Activated CD4-positive, alpha-beta T cell treated with anti-CD3 and anti-CD28 coated beads, Interleukin-2, Interleukin-6, amounts not matched to agents 100 ng/mL and 50 ng/mL, durations not matched to agents 16 hours and 8 hours (primary cell): ENCODE measurements around the gene TEX55.
"Not testable (repeated sequence)": the region's sequence is repeated elsewhere in the genome, so short reads cannot be mapped to it uniquely, and the experiment has no call there.

ENCODE experiments used
- DNase-seq: peaks from one replicate; pipeline ENCODE4 v3.0.0-alpha.2; 2020

TEX55 gene

GRCh38 chr3:119145500-119146167, at the start of gene TEX55:
Gene TEX55, plus strand, starts transcription at chr3:119146165. Its CDS starts 25 bp downstream, at chr3:119146190.
- DNase-seq, result peak; percentile 23

GRCh38 chr3:119098003-119098402, 48.0 kb upstream of the TEX55 start:
- DNase-seq, result no peak

DNA sequence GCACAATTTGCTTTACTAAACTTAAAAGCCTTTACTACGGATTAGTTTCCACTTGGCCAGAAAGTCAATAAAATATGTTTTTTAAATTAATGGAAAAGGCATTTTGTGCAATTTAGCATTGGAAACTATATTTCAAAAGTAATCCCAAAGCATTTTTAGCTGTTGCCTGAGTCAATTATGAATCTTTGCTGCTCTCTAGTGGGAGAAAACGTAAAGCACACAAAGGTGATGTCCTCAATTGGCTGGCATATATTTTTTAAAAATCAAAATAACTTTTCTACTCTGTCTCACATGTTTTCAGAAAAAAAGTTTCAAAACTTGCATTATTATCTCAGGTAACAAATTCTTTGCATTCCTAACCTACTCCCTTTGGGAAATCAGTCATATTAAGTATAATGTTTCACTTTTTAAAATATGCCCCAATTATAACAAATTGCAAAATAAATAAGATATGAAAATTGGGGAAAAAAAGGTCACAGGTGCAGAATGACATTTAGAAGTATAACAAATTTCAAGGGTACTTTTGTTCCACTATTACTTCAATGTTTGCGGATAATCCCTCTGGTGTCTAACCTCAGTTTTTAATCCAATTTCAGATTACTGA, 47.2 kb upstream of the TEX55 start:
- DNase-seq, result peak; percentile 55

GRCh38 chr3:119099785-119100184, 46.2 kb upstream of the TEX55 start:
- no peak for DNase-seq

GRCh38 chr3:119104031-119104430, 41.9 kb upstream of the TEX55 start:
- DNase-seq, result no peak

GRCh38 chr3:119118330-119118729, 27.6 kb upstream of the TEX55 start:
- DNase-seq, result not testable (repeated sequence)

DNA sequence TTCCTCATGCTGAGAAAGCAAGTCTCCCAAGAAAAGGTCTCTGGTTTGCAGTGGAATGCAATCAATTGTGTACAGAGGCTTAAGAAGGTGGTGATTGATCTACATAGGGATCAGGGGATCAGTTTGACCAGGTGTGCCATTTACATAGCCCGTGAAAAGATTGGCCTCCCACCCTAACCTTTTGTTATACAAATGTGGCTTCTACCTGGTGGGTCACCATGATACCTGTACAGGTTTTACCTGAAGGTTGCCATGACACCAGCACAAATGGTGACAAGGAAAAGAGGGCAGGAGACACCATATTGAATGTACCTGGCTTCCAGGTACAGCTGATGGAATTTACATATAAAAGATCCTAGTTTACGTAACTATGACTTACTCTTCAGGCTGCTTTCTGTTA, 25.5 kb upstream of the TEX55 start:
- no peak for DNase-seq

GRCh38 chr3:119122350-119122749, 23.6 kb upstream of the TEX55 start:
- no peak for DNase-seq

GRCh38 chr3:119125342-119125741, 20.6 kb upstream of the TEX55 start:
- no peak for DNase-seq

GRCh38 chr3:119125742-119126504, 20.0 kb upstream of the TEX55 start:
- no peak for DNase-seq

DNA sequence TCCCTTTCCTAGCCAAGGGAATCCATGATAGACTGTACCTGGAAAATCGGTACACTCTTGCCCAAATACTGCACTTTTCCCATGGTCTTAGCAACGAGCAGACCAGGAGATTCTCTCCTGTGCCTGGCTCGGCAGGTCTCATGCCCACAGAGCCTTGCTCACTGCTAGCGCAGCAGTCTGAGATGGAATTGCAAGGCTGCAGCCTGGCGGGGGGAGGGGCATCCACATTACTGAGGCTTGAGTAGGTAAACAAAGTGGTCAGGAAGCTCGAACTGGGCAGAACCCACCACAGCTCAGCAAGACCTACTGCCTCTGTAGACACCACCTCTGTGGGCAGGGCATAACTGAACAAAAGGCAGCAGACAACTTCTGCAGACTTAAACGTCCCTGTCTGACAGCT, 15.7 kb upstream of the TEX55 start:
- DNase-seq, result not testable (repeated sequence)

DNA sequence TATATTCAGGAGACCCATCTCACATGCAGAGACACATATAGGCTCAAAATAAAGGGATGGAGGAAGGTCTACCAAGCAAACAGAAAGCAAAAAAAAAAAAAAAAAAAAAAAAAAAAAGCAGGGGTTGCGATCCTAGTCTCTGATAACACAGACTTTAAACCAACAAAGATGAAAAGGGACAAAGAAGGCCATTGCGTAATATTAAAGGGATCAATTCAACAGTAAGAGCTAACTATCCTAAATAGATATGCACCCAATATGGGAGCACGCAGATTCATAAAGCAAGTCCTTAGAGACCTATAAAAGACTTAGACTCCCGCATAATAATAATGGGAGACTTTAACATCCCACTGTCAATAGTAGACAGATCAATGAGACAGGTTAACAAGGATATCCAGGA, 13.7 kb upstream of the TEX55 start:
- DNase-seq, result not testable (repeated sequence)

DNA sequence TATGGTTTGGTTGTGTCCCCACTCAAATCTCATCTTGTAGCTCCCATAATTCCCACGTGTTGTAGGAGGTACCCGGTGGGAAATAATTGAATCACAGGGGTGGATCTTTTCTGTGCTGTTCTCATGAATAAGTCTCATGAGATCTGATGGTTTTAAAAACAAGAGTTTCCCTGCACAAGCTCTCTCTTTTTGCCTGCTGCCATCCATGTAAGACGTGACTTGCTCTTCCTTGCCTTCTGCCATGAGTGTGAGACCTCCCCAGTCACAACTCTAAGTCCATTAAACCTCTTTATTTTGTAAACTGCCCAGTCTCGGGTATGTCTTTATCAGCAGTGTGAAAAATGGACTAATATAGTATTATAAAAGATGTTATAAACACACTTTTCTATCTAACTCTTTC, 6.6 kb upstream of the TEX55 start:
- not testable (repeated sequence) for DNase-seq

DNA sequence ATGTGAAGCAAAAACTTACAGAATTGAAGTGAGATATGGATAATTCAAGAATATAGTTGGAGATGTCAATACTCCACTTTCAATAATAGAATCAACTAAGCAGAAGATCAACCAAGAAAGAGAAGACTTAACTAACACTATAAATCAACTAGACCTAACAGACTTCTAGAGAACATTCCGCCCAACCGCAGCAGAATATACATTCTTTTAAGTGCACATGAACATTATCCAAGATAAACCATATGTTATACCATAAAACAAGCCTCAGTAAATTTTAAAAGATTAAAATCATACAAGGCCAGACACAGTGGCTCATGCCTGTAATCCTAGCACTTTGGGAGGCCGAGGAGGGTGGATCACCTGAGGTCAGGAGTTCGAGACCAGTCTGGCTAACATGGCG, 5.5 kb upstream of the TEX55 start:
- DNase-seq, result no peak

- DNase-seq, result no peak
Observed at GRCh38 chr3:119145128-119145499, 851 bp upstream of the TEX55 start.

GRCh38 chr3:119146578-119147375, 812 bp downstream of the TEX55 start:
- DNase-seq, result no peak

GRCh38 chr3:119147494-119147893, 1.5 kb downstream of the TEX55 start:
- DNase-seq, result no peak

DNA sequence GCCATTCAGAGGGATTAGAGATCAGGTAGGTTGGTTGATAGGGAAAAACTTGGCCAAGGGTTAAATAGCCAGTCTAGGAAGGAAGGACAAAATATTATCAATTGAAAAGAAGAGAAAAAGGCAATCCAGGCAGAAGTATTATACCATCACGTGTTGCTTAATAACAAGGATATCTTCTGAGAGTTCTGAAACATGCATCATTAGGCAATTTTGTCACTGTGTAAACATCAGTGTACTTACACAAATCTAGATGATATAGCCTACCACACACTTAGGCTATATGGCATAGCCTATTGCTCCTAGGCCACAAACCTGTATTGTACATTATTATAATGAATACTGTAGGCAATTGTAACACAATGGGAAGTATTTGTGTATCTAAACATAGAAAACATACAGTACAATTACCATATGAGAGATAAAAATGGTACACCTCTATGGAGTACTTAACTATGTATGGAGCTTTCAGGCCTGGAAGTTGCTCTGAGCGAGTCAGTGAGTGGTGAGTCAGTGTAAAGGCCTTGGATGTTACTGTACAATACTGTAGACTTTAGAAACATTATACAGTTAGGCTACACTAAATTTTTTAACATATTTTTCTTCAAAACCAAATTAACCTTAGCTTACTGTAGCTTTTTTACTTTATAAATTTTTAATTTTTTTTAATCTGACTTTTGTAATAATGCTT, 2.7 kb downstream of the TEX55 start:
- no peak for DNase-seq

DNA sequence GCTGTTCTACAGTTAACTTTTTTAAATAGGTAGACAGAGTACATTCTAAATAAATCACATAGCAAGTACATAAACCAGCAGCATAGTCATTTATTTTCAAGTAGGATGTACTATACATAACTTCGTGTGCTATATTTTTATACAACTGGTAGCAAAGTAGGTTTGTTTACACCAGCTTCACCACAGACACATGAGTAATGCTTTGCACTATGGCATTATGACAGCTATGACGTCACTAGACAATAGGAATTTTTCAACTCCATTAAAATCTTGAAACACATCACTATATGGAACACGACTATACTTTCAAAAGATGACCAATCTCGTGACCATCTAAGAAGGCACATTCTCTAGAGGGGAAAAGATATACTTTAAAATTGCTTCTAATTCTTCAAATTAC, 3.5 kb downstream of the TEX55 start:
- no peak for DNase-seq

GRCh38 chr3:119156868-119157267, 10.9 kb downstream of the TEX55 start:
- DNase-seq, result no peak

DNA sequence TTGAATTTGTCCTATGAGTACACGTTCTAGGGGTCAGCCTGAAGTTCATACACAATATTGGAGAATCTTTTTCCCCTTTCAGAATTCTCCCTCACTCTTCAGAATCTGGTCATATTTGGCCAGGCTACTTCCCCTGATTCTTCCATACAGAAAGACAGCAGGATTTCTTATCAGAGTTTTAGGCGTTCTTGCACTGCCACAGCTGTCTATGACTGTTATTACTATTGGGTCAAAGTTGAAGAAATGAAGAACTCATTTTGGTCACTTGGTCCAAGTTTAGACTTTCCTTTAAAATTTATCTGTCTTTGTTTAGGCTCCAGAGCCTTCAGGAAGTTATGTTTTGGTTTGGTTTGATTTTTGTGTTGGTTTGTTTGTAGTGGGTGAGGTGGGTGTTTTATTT, 12.0 kb downstream of the TEX55 start:
- DNase-seq, result no peak

- no peak for DNase-seq
Observed at GRCh38 chr3:119160361-119160760, 14.4 kb downstream of the TEX55 start.

DNA sequence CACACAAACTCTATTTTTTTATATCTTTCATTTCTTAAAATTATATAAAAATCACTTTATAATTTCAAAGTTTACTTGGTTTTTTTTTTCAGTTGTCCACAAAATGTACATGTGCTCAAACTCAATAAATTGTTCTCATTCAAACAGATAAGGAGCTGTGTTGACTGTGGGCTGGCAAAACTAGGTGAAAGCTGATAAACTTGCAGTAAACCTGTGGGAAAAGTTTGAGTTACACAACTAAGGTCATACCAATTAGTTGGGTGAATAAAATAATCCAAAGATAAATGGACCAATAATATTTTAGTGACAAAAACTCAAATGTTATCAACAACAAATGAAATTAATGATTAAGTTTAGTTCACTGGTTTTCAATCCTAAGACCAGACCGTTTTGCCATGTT, 14.8 kb downstream of the TEX55 start:
- DNase-seq, result no peak
